ENCODE results near the gene SPOCD1. TPM values are rescaled to one million over a fixed set of nuclear protein-coding genes. Genes with fewer than 3 reads are reported as not detected.

SPOCD1 gene
- polyA plus RNA-seq, 3 donors, result not detected

- H3K36me3 Mint-ChIP-seq, result no peaks in the 10 kb centered on the region
- Histone ChIP-seq H3K4me2 (replicated peaks; ENCODE audit: extremely low read depth, low read length, poor library complexity, severe bottlenecking) (no peak overlapping the region), H3K4me3 (replicated peaks in 1 of 3; ENCODE audit: low read depth in 2 of 3, low read length in 3 of 3) (no peak overlapping the region), H3K9me3 (replicated peaks in 1 of 2; ENCODE audit: control insufficient read depth in 1 of 2, insufficient read depth in 1 of 2, low read length in 2 of 2) (no peaks in the 10 kb centered on the region), H3K9ac (ENCODE audit: insufficient read depth, low read length, poor library complexity, severe bottlenecking) (no peak overlapping the region), H3K27ac (ENCODE audit: low read depth in 1 of 2, low read length in 2 of 2) (no peak overlapping the region), H3K36me3 (replicated peaks in 1 of 2; ENCODE audit: control insufficient read depth in 1 of 2, insufficient read depth in 2 of 2, low read length in 2 of 2) (no peaks in the 10 kb centered on the region), H3K79me2 (ENCODE audit: insufficient read depth, low read length) (no peaks in the 10 kb centered on the region), H3K4me1 (ENCODE audit: control insufficient read depth in 1 of 2, insufficient read depth in 2 of 2, low read length in 2 of 2) (no peaks in the 10 kb centered on the region), H2AFZ (ENCODE audit: insufficient read depth, low read depth, low read length, poor library complexity, severe bottlenecking) (no peak overlapping the region), H3K27me3 (ENCODE audit: control insufficient read depth in 2 of 2, insufficient read depth in 2 of 2, low read length in 2 of 2) (no peaks in the 10 kb centered on the region), H4K20me1 (ENCODE audit: insufficient read depth, low read length) (no peaks in the 10 kb centered on the region)
- H3K27ac Mint-ChIP-seq, result no peak overlapping the region
- H3K4me1 Mint-ChIP-seq, result no peaks in the 10 kb centered on the region
- peaks cover 11 to 20% (median 18%) of the 10 kb centered on the region in 3 donors for H3K27me3 Mint-ChIP-seq (ENCODE audit: low read depth in 3 of 3)
- TF ChIP-seq, protein P1, sequence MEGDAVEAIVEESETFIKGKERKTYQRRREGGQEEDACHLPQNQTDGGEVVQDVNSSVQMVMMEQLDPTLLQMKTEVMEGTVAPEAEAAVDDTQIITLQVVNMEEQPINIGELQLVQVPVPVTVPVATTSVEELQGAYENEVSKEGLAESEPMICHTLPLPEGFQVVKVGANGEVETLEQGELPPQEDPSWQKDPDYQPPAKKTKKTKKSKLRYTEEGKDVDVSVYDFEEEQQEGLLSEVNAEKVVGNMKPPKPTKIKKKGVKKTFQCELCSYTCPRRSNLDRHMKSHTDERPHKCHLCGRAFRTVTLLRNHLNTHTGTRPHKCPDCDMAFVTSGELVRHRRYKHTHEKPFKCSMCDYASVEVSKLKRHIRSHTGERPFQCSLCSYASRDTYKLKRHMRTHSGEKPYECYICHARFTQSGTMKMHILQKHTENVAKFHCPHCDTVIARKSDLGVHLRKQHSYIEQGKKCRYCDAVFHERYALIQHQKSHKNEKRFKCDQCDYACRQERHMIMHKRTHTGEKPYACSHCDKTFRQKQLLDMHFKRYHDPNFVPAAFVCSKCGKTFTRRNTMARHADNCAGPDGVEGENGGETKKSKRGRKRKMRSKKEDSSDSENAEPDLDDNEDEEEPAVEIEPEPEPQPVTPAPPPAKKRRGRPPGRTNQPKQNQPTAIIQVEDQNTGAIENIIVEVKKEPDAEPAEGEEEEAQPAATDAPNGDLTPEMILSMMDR (IDR thresholded peaks at IDR 0.05), result no peak
- no peak for DNase-seq
- peaks cover 0 to 2% (median 0%) of the 10 kb centered on the region in 7 donors for H3K9me3 Mint-ChIP-seq
- intact Hi-C loops (cut with micrococcal nuclease), result loop anchor here in 1 of 2 donors (10.0 kb wide), 1 partner anchor 486 kb away; the partner anchor contains the start of genes SNRNP40 and ZCCHC17
- no peak overlapping the region for H3K4me3 Mint-ChIP-seq
- 43% methylated on average over 2 of the region's 2 CpGs for WGBS (ENCODE audit: insufficient coverage)
Measured at GRCh38 chr1:31780632-31781031, 35.2 kb downstream of the SPOCD1 start.

GRCh38 chr1:31779687-31780086, 36.1 kb downstream of the SPOCD1 start:
- Histone ChIP-seq H3K36me3 (replicated peaks in 1 of 2; ENCODE audit: control insufficient read depth in 1 of 2, insufficient read depth in 2 of 2, low read length in 2 of 2) (no peaks in the 10 kb centered on the region), H3K4me2 (replicated peaks; ENCODE audit: extremely low read depth, low read length, poor library complexity, severe bottlenecking) (no peak overlapping the region), H3K27ac (ENCODE audit: low read depth in 1 of 2, low read length in 2 of 2) (no peak overlapping the region), H3K27me3 (ENCODE audit: control insufficient read depth in 2 of 2, insufficient read depth in 2 of 2, low read length in 2 of 2) (peaks cover 2 to 8% of the 10 kb centered on the region in 2 donors), H3K9ac (ENCODE audit: insufficient read depth, low read length, poor library complexity, severe bottlenecking) (no peak overlapping the region), H3K9me3 (replicated peaks in 1 of 2; ENCODE audit: control insufficient read depth in 1 of 2, insufficient read depth in 1 of 2, low read length in 2 of 2) (no peaks in the 10 kb centered on the region), H3K79me2 (ENCODE audit: insufficient read depth, low read length) (no peaks in the 10 kb centered on the region), H2AFZ (ENCODE audit: insufficient read depth, low read depth, low read length, poor library complexity, severe bottlenecking) (no peak overlapping the region), H3K4me1 (ENCODE audit: control insufficient read depth in 1 of 2, insufficient read depth in 2 of 2, low read length in 2 of 2) (no peaks in the 10 kb centered on the region), H3K4me3 (replicated peaks in 1 of 3; ENCODE audit: low read depth in 2 of 3, low read length in 3 of 3) (no peak overlapping the region), H4K20me1 (ENCODE audit: insufficient read depth, low read length) (no peaks in the 10 kb centered on the region)
- intact Hi-C loops (cut with micrococcal nuclease), result loop anchor here in 1 of 2 donors (10.0 kb wide), 1 partner anchor 485 kb away; the partner anchor contains the start of genes SNRNP40 and ZCCHC17
- TF ChIP-seq, protein P1 (IDR thresholded peaks at IDR 0.05), result no peak
- peaks cover 0 to 3% (median 0%) of the 10 kb centered on the region in 7 donors for H3K9me3 Mint-ChIP-seq
- H3K27me3 Mint-ChIP-seq (ENCODE audit: low read depth in 3 of 3), result peaks cover 19 to 30% (median 24%) of the 10 kb centered on the region in 3 donors
- H3K27ac Mint-ChIP-seq, result no peak overlapping the region
- no peaks in the 10 kb centered on the region for H3K4me1 Mint-ChIP-seq
- no peak for DNase-seq
- 92% methylated on average over 4 of the region's 9 CpGs for WGBS (ENCODE audit: insufficient coverage)
- H3K36me3 Mint-ChIP-seq, result no peaks in the 10 kb centered on the region
- peak overlapping the region in 1 of 2 donors; percentile 6 for H3K4me3 Mint-ChIP-seq

Data from CD14-positive monocyte (primary cell).